Adrenal gland (tissue), 5 donors: ENCODE measurements around the gene ALDH1L1.

Experiments
- POLR2A ChIP-seq, 2 donors: fragments of 450-650 bp; IDR thresholded peaks; one replicate each; pipeline ENCODE4 v1.6.1; 2017; ENCODE audit warnings: antibody characterized with exemption in 2 of 2, mild to moderate bottlenecking in 2 of 2, moderate library complexity in 1 of 2
- TF ChIP-seq, protein P1 (sequence below), 6 experiments: fragments of 450-650 bp in 4 of 6; fragments of 200-600 bp in 2 of 6; sonication (generic) in 1 of 6; IDR thresholded peaks; 1 replicate in 5 of 6; 2 replicates in 1 of 6; pipeline versions ENCODE4 v1.5.1 to v1.8.0; 2016 to 2021; ENCODE audit warnings: antibody characterized with exemption in 6 of 6, mild to moderate bottlenecking in 2 of 6, moderate library complexity in 1 of 6
- donor health status: DM: no; HTN: no; CAD: no.

DNA sequence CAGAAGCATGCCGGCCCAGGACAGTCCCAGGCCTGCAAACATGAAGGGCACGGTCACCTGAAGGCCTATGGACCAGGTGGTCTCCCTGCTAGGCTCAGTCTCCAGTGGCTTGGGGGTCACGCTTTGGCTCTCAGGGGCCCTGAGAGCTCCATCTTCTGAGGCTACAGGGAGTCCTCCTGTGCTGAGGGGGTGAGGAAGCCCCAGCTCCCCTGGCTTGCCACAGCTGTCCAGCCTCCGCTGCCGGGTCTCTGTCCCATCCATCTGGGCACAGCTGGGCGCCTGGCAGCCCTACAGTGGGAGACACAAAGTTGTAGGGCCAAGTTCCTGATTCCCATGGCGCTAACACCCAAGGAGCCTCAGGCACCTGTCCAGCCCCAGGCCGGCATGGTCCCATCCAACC lies 112.4 kb downstream of the ALDH1L1 start:
- TF ChIP-seq, protein P1, sequence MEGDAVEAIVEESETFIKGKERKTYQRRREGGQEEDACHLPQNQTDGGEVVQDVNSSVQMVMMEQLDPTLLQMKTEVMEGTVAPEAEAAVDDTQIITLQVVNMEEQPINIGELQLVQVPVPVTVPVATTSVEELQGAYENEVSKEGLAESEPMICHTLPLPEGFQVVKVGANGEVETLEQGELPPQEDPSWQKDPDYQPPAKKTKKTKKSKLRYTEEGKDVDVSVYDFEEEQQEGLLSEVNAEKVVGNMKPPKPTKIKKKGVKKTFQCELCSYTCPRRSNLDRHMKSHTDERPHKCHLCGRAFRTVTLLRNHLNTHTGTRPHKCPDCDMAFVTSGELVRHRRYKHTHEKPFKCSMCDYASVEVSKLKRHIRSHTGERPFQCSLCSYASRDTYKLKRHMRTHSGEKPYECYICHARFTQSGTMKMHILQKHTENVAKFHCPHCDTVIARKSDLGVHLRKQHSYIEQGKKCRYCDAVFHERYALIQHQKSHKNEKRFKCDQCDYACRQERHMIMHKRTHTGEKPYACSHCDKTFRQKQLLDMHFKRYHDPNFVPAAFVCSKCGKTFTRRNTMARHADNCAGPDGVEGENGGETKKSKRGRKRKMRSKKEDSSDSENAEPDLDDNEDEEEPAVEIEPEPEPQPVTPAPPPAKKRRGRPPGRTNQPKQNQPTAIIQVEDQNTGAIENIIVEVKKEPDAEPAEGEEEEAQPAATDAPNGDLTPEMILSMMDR (IDR thresholded peaks at IDR 0.05), result no peak
- TF ChIP-seq POLR2A (IDR thresholded peaks at IDR 0.05), result no peak
